DOHH2 (cell line): ENCODE results near the gene PABPC3.

ENCODE experiments used
- H3F3A ChIP-seq: fragments of 200-600 bp; sonication (generic), shearing (Covaris generic); 2 replicates; pipeline ENCODE4 v1.6.0; 2016; ENCODE audit warnings: antibody characterized with exemption, mild to moderate bottlenecking; ENCODE audit not compliant: control insufficient read depth, insufficient read depth
- H3K27ac ChIP-seq: fragments of 200-600 bp; sonication (generic); 2 replicates; pipeline ENCODE4 v1.5.1; 2014; ENCODE audit warnings: low read depth, mild to moderate bottlenecking, low read length, moderate library complexity
- H3K27me3 ChIP-seq: fragments of 200-600 bp; sonication (generic); 2 replicates; pipeline ENCODE4 v1.6.1; 2014; ENCODE audit warnings: mild to moderate bottlenecking, low read length, mixed read lengths; ENCODE audit not compliant: control insufficient read depth
- H3K36me3 ChIP-seq: fragments of 200-600 bp; sonication (generic); 2 replicates; pipeline ENCODE4 v1.6.1; 2014; ENCODE audit warnings: mild to moderate bottlenecking, low read length, moderate library complexity, mixed read lengths; ENCODE audit not compliant: control insufficient read depth
- H3K4me1 ChIP-seq: fragments of 200-600 bp; sonication (generic); 2 replicates; pipeline ENCODE4 v1.6.1; 2014; ENCODE audit warnings: mild to moderate bottlenecking, low read length, mixed read lengths; ENCODE audit not compliant: control insufficient read depth
- H3K4me2 ChIP-seq: fragments of 200-600 bp; sonication (generic); 2 replicates; pipeline ENCODE4 v1.6.0; 2014; ENCODE audit warnings: mild to moderate bottlenecking, low read length, moderate library complexity
- H3K4me3 ChIP-seq: fragments of 200-600 bp; sonication (generic); 2 replicates; pipeline ENCODE4 v1.5.1; 2014; ENCODE audit warnings: mild to moderate bottlenecking, low read length, mixed read lengths
- H3K79me2 ChIP-seq: fragments of 200-600 bp; sonication (generic); 2 replicates; pipeline ENCODE4 v1.6.1; 2014; ENCODE audit warnings: mild to moderate bottlenecking, low read length, mixed read lengths; ENCODE audit not compliant: control insufficient read depth
- H3K9me2 ChIP-seq: fragments of 200-600 bp; sonication (generic); replicated peaks from 2 replicates; pipeline ENCODE4 v1.6.1; 2014; ENCODE audit warnings: mild to moderate bottlenecking, low read length, mixed read lengths; ENCODE audit not compliant: control insufficient read depth
- H3K9me3 ChIP-seq: fragments of 200-600 bp; sonication (generic); 2 replicates; pipeline ENCODE4 v1.6.1; 2014; ENCODE audit warnings: antibody characterized with exemption, low read length, mixed read lengths; ENCODE audit not compliant: control insufficient read depth, insufficient read depth
- H4K20me1 ChIP-seq: fragments of 200-600 bp; sonication (generic); 2 replicates; pipeline ENCODE4 v1.6.0; 2014; ENCODE audit warnings: low read depth, mild to moderate bottlenecking, antibody characterized with exemption, low read length, moderate library complexity; ENCODE audit not compliant: control insufficient read depth, insufficient read depth
- CTCF ChIP-seq: fragments of 200-600 bp; sonication (generic); IDR thresholded peaks from one replicate; pipeline ENCODE4 v1.5.1; 2014; ENCODE audit warnings: antibody characterized with exemption, mild to moderate bottlenecking, low read depth, low read length; ENCODE audit not compliant: poor library complexity, severe bottlenecking
- EZH2phosphoT487 ChIP-seq: fragments of 200-600 bp; sonication (generic); IDR thresholded peaks from 2 replicates; pipeline ENCODE4 v1.6.1; 2017; ENCODE audit warnings: borderline replicate concordance, mild to moderate bottlenecking, antibody characterized with exemption, low read length, moderate library complexity, mixed read lengths

PABPC3 gene

GRCh38 chr13:25084096-25084495 is 11.8 kb upstream of the PABPC3 start:
- Histone ChIP-seq H3K4me1 (no peaks in the 10 kb centered on the region), H3K4me3 (no peak overlapping the region), H3K27ac (no peak overlapping the region), H3K36me3 (no peaks in the 10 kb centered on the region), H3K9me3 (no peaks in the 10 kb centered on the region), H3K4me2 (no peak overlapping the region), H3K79me2 (no peaks in the 10 kb centered on the region), H4K20me1 (peaks cover 3% of the 10 kb centered on the region; the same call in 1 of the 2 replicates), H3K27me3 (peaks cover 13% of the 10 kb centered on the region), H3F3A (no peaks in the 10 kb centered on the region), H3K9me2 (no peaks in the 10 kb centered on the region)
- TF ChIP-seq EZH2phosphoT487 (no peak), CTCF (no peak)

- H3K36me3 ChIP-seq = no peaks in the 10 kb centered on the region
- H3F3A ChIP-seq = no peaks in the 10 kb centered on the region
- no peak overlapping the region for H3K4me3 ChIP-seq
- no peak overlapping the region for H3K27ac ChIP-seq
- TF ChIP-seq EZH2phosphoT487 (no peak), CTCF (peak; percentile 71)
- no peak overlapping the region for H3K4me2 ChIP-seq
- H3K4me1 ChIP-seq = no peaks in the 10 kb centered on the region
- H3K79me2 ChIP-seq = no peaks in the 10 kb centered on the region
- no peaks in the 10 kb centered on the region for H3K9me2 ChIP-seq
- H4K20me1 ChIP-seq = peaks cover 3% of the 10 kb centered on the region; the same call in 1 of the 2 replicates
- H3K27me3 ChIP-seq = peaks cover 16% of the 10 kb centered on the region
- H3K9me3 ChIP-seq = no peaks in the 10 kb centered on the region
Measured at GRCh38 chr13:25085125-25085742, 10.7 kb upstream of the PABPC3 start.

GRCh38 chr13:25088562-25089221 is 7.2 kb upstream of the PABPC3 start:
- H3K4me3 ChIP-seq = no peak overlapping the region
- no peak overlapping the region for H3K4me2 ChIP-seq
- peaks cover 3% of the 10 kb centered on the region; the same call in 1 of the 2 replicates for H4K20me1 ChIP-seq
- H3K9me3 ChIP-seq = no peaks in the 10 kb centered on the region
- H3K27me3 ChIP-seq = peaks cover 16% of the 10 kb centered on the region
- H3K79me2 ChIP-seq = no peaks in the 10 kb centered on the region
- no peaks in the 10 kb centered on the region for H3K4me1 ChIP-seq
- no peaks in the 10 kb centered on the region for H3K9me2 ChIP-seq
- no peaks in the 10 kb centered on the region for H3F3A ChIP-seq
- H3K36me3 ChIP-seq = no peaks in the 10 kb centered on the region
- H3K27ac ChIP-seq = no peak overlapping the region
- no peak for TF ChIP-seq EZH2phosphoT487
- TF ChIP-seq CTCF = no peak
